Esophagus muscularis mucosa (tissue), 4 donors: ENCODE data around the gene CRACR2B.

Source experiments
- CTCF ChIP-seq, 3 experiments: fragments of 200-600 bp in 2 of 3; fragments of 450-650 bp in 1 of 3; sonication (generic) in 2 of 3; IDR thresholded peaks; one replicate each; pipeline ENCODE4 v1.5.1; 2017 to 2019; ENCODE audit warnings: antibody characterized with exemption in 3 of 3, mild to moderate bottlenecking in 2 of 3, moderate library complexity in 1 of 3
- EP300 ChIP-seq: sonication (generic); formaldehyde crosslinking; IDR thresholded peaks from one replicate; pipeline ENCODE4 v1.6.1; 2017; ENCODE audit warnings: antibody characterized with exemption
- POLR2A ChIP-seq: fragments of 450-650 bp; IDR thresholded peaks from one replicate; pipeline ENCODE4 v1.6.1; 2017; ENCODE audit warnings: antibody characterized with exemption, moderate library complexity, mild to moderate bottlenecking, low read depth

- TF ChIP-seq CTCF (IDR thresholded peaks at IDR 0.05) = no peak
- no peak for TF ChIP-seq EP300
- no peak for TF ChIP-seq POLR2A
Observed at GRCh38 chr11:839280-839623, 11.5 kb downstream of the CRACR2B start.
